ENCODE measurements around the gene UBQLN3. TPM values are rescaled to one million over a fixed set of nuclear protein-coding genes. Genes with fewer than 3 reads are reported as not detected.

The UBQLN3 gene
- total RNA-seq, 1 donor from 2014 or later: not detected

DNA sequence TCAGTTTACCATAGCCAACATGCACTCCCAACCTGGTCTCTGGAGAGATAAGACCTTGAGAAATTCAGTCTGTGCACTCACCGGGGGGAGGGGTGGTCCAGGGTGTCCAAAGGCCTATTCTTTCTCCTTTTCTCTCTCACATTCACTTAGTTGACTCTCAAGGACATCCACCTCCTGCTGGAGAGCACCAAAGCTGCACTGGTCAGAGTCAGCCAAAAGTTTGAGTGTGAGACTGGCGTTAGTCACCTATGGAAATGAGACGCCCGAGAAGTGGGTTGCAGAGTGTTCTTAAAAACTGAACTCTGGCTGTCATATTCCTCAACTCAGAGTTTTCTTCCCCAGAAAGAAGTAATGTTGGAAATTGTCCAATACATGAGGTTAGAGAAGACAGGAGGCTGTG is 11.8 kb upstream of the UBQLN3 start:
- Mint-ChIP-seq H3K9me3 (no peaks in the 10 kb centered on the region), H3K4me1 (ENCODE audit: unreplicated experiment) (no peaks in the 10 kb centered on the region), H3K4me3 (no peak overlapping the region), H3K36me3 (no peaks in the 10 kb centered on the region), H3K27me3 (peaks cover under 1% of the 10 kb centered on the region), H3K27ac (no peak overlapping the region)
- DNase-seq (ENCODE audit: extremely low spot score, unreplicated experiment): no peak
- TF ChIP-seq, protein P1, sequence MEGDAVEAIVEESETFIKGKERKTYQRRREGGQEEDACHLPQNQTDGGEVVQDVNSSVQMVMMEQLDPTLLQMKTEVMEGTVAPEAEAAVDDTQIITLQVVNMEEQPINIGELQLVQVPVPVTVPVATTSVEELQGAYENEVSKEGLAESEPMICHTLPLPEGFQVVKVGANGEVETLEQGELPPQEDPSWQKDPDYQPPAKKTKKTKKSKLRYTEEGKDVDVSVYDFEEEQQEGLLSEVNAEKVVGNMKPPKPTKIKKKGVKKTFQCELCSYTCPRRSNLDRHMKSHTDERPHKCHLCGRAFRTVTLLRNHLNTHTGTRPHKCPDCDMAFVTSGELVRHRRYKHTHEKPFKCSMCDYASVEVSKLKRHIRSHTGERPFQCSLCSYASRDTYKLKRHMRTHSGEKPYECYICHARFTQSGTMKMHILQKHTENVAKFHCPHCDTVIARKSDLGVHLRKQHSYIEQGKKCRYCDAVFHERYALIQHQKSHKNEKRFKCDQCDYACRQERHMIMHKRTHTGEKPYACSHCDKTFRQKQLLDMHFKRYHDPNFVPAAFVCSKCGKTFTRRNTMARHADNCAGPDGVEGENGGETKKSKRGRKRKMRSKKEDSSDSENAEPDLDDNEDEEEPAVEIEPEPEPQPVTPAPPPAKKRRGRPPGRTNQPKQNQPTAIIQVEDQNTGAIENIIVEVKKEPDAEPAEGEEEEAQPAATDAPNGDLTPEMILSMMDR (conservative IDR thresholded peaks at IDR 0.05): no peak

DNA sequence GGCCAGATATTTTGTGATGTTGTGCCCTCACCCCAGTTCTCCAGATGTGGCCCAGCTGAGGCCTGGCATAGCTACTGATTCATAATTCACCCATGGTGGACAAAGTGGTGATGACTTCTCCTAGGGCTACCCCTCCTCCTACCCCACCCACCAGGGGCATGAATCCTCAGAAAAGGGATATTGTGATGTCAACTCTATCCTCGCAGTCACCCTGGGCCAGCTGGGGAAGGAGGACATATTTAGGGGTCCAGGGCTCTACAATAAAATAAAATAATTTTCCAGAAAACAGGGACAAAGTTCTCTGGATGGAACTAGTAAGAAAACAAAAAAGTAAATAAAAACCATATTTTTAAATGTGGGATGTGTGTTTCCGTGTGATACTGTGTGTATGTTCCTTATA is 6.8 kb upstream of the UBQLN3 start, which contains the start of gene UBQLNL:
TSS of gene UBQLNL (minus strand) at position 101 of the 400 bp plus-strand sequence. CDS start 258 bp downstream, outside the sequence.
- H3K4me3 Mint-ChIP-seq: no peak within 1 kb of the TSS
- no peak for DNase-seq (ENCODE audit: extremely low spot score, unreplicated experiment)
- H3K9me3 Mint-ChIP-seq: no peaks in the 10 kb centered on the region
- no peaks in the 10 kb centered on the region for H3K4me1 Mint-ChIP-seq (ENCODE audit: unreplicated experiment)
- H3K27ac Mint-ChIP-seq: no peak within 1 kb of the TSS
- H3K36me3 Mint-ChIP-seq: no peaks in the 10 kb centered on the region
- no peaks in the 10 kb centered on the region for H3K27me3 Mint-ChIP-seq
- TF ChIP-seq, protein P1 (conservative IDR thresholded peaks at IDR 0.05): no peak

DNA sequence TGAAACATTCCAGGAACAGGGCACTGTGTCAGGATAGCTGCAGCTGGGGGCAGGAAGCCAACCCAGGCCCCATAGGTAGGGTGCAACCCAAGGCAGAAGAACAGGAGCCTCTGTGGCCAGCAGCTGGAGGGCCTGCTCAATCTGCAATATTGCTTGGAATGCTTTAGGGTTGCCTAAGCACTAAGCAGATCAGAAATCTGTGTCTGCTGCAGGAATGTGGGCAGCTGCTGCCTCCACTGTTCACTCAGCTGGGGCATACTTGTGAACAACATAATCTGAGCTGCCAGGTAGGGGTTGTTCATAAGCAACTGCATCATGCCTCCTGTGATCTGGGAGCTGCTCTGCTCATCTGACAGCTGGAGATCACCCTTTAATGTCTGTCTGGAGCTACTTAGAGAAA is 5.1 kb upstream of the UBQLN3 start:
- H3K27ac Mint-ChIP-seq: no peak overlapping the region
- no peaks in the 10 kb centered on the region for H3K9me3 Mint-ChIP-seq
- no peak overlapping the region for H3K4me3 Mint-ChIP-seq
- H3K4me1 Mint-ChIP-seq (ENCODE audit: unreplicated experiment): no peaks in the 10 kb centered on the region
- H3K27me3 Mint-ChIP-seq: peaks cover 4% of the 10 kb centered on the region
- no peaks in the 10 kb centered on the region for H3K36me3 Mint-ChIP-seq
- DNase-seq (ENCODE audit: extremely low spot score, unreplicated experiment): no peak
- TF ChIP-seq, protein P1 (conservative IDR thresholded peaks at IDR 0.05): no peak

DNA sequence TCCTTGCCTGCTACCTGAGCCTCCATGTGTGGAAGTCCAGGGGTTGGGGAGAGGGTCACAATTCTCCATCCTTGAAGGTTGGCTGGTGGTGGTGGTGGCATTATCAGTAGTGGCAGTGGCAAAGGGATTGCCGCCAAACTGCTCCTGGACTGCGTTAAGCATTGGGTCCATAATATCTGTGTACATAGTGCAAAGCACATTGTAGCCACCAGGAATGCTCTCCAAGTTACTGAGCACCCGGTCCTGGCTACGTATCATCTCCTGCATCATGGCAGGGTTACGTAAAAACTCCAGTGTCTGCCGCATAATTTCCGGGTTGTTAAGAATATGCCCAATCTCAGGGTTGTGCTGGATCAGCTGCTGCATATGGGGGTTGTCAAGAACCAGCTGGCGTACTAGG is 1.2 kb downstream of the UBQLN3 start:
- Mint-ChIP-seq H3K36me3 (no peaks in the 10 kb centered on the region), H3K27me3 (peaks cover 10% of the 10 kb centered on the region), H3K4me1 (ENCODE audit: unreplicated experiment) (no peaks in the 10 kb centered on the region), H3K9me3 (no peaks in the 10 kb centered on the region), H3K4me3 (no peak overlapping the region), H3K27ac (no peak overlapping the region)
- no peak for DNase-seq (ENCODE audit: extremely low spot score, unreplicated experiment)
- TF ChIP-seq, protein P1 (conservative IDR thresholded peaks at IDR 0.05): no peak

DNA sequence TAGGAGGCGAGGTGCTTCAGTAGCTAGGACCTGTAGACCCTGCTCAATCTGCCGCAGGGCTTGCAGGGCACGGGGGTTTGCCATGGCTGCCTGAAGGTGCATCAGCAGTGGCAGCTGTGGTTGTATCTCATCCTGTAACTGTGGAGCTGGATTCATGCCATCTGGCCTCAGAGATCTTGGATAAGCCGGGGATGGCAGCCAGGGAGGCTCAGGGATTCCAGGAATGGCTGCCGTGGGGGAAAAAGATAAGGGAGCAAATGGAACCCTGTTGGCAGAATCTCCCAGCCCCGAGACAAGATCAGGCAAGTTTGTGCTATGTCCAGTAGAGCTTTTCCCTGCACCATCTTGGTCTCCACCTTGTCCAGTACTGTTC is 1.8 kb downstream of the UBQLN3 start:
- peaks cover 10% of the 10 kb centered on the region for H3K27me3 Mint-ChIP-seq
- H3K4me1 Mint-ChIP-seq (ENCODE audit: unreplicated experiment): no peaks in the 10 kb centered on the region
- H3K36me3 Mint-ChIP-seq: no peaks in the 10 kb centered on the region
- no peak for DNase-seq (ENCODE audit: extremely low spot score, unreplicated experiment)
- H3K4me3 Mint-ChIP-seq: no peak overlapping the region
- no peaks in the 10 kb centered on the region for H3K9me3 Mint-ChIP-seq
- no peak overlapping the region for H3K27ac Mint-ChIP-seq
- TF ChIP-seq, protein P1 (conservative IDR thresholded peaks at IDR 0.05): no peak
